Measurements from ENCODE around the gene AKAP7. TPM values are rescaled to one million over a fixed set of nuclear protein-coding genes. Genes with fewer than 3 reads are reported as not detected.
"Not testable (repeated sequence)": the region's sequence is repeated elsewhere in the genome, so short reads cannot be mapped to it uniquely, and the experiment has no call there.

AKAP7 gene
- total RNA-seq, 4 donors from 2014 or later, result 2.2 to 5.7 (median 3.1) TPM

GRCh38 chr6:131258010-131258652 lies 122.9 kb downstream of the AKAP7 start:
- 70 to 76% methylated on average over 2 of the region's 2 CpGs for WGBS, 2 donors
- DNase-seq (ENCODE audit: low spot score in 2 of 2), result no peak
- intact Hi-C loops (cut with DNase I; ENCODE audit: low total_unique reads), result no loop called here
- TF ChIP-seq CTCF (IDR thresholded peaks at IDR 0.05) (no peak), POLR2A (IDR thresholded peaks at IDR 0.05) (no peak)
- H3K4me3 ChIP-seq (ENCODE audit: low read depth, poor library complexity, severe bottlenecking), result no peak overlapping the region

GRCh38 chr6:131258816-131259476 lies 123.7 kb downstream of the AKAP7 start:
- no peak for TF ChIP-seq POLR2A (IDR thresholded peaks at IDR 0.05)
- no peak for TF ChIP-seq CTCF (IDR thresholded peaks at IDR 0.05)
- 49 to 53% methylated on average over 4 of the region's 4 CpGs for WGBS, 2 donors
- no peak overlapping the region for H3K4me3 ChIP-seq (ENCODE audit: low read depth, poor library complexity, severe bottlenecking)
- DNase-seq (ENCODE audit: low spot score in 2 of 2), result no peak
- intact Hi-C loops (cut with DNase I; ENCODE audit: low total_unique reads), result no loop called here

DNA sequence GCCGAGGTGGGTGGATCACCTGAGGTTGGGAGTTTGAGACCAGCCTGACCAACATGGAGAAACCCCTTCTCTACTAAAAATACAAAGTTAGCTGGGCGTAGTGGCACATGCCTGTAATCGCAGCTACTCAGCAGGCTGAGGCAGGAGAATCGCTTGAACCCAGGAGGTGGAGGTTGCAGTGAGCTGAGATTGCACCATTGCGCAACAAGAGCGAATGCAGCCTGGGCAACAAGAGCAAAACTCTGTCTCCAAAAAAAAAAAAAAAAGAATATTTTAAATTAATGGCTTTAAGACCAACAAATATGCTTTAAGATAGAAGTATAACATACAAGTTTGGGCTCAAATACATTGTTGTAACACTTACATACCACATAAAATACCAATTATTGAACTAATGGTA lies 125.7 kb downstream of the AKAP7 start:
- H3K4me3 ChIP-seq (ENCODE audit: low read depth, poor library complexity, severe bottlenecking); DNase-seq (ENCODE audit: low spot score in 2 of 2); intact Hi-C loops (cut with DNase I; ENCODE audit: low total_unique reads): not testable (repeated sequence)
- 82 to 97% methylated on average over 6 of the region's 6 CpGs for WGBS, 2 donors

GRCh38 chr6:131262060-131262459 lies 126.8 kb downstream of the AKAP7 start:
- no peak overlapping the region for H3K4me3 ChIP-seq (ENCODE audit: low read depth, poor library complexity, severe bottlenecking)
- WGBS, 2 donors, result 95 to 96% methylated on average over 3 of the region's 3 CpGs
- intact Hi-C loops (cut with DNase I; ENCODE audit: low total_unique reads), result no loop called here
- no peak for TF ChIP-seq CTCF (IDR thresholded peaks at IDR 0.05)
- TF ChIP-seq POLR2A (IDR thresholded peaks at IDR 0.05), result no peak
- no peak for DNase-seq (ENCODE audit: low spot score in 2 of 2)

- no peak overlapping the region for H3K4me3 ChIP-seq (ENCODE audit: low read depth, poor library complexity, severe bottlenecking)
- TF ChIP-seq CTCF (IDR thresholded peaks at IDR 0.05) (no peak), POLR2A (IDR thresholded peaks at IDR 0.05) (no peak)
- DNase-seq (ENCODE audit: low spot score in 2 of 2), result no peak
- intact Hi-C loops (cut with DNase I; ENCODE audit: low total_unique reads), result no loop called here
- WGBS, 2 donors, result 67 to 84% methylated on average over 4 of the region's 4 CpGs
These were observed 130.7 kb downstream of the AKAP7 start for GRCh38 chr6:131265939-131266338.

DNA sequence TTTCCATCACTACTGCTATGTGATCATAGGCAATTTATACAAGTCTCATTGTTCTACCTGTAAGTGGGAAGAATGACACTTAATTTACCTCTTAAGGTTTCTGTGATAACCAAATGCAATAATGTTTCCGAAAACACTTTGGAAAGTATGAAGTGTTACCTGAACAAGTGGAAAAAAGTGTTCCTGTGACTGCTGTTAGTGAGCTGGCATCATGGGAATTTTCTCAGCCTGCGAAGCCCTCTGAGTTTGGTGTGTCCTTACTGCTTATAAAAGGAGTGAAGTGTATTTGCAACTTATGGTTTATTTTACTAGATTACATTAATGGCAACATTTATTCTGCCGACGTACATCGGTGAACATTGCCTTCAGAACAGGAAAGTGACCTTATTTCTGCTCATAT lies 133.0 kb downstream of the AKAP7 start:
- DNase-seq (ENCODE audit: low spot score in 2 of 2), result no peak
- 97 to 98% methylated on average over 5 of the region's 5 CpGs for WGBS, 2 donors
- TF ChIP-seq POLR2A (IDR thresholded peaks at IDR 0.05), result no peak
- TF ChIP-seq CTCF (IDR thresholded peaks at IDR 0.05), result no peak
- H3K4me3 ChIP-seq (ENCODE audit: low read depth, poor library complexity, severe bottlenecking), result no peak overlapping the region
- intact Hi-C loops (cut with DNase I; ENCODE audit: low total_unique reads), result no loop called here

Data from lower leg skin (tissue), 4 donors.